22Rv1 (cell line): ENCODE measurements around the gene IFI35.

Source experiments
- ZFX ChIP-seq: fragments of 450-650 bp; IDR thresholded peaks from 2 replicates; pipeline ENCODE4 v1.6.1; 2017; ENCODE audit warnings: antibody characterized with exemption, borderline replicate concordance
- TF ChIP-seq, protein P1 (sequence below): fragments of 450-650 bp; IDR thresholded peaks from 2 replicates; pipeline ENCODE4 v1.5.1; 2017; ENCODE audit warnings: mild to moderate bottlenecking

GRCh38 chr17:43014020-43014648 lies 7.5 kb downstream of the IFI35 start:
- TF ChIP-seq, protein P1, sequence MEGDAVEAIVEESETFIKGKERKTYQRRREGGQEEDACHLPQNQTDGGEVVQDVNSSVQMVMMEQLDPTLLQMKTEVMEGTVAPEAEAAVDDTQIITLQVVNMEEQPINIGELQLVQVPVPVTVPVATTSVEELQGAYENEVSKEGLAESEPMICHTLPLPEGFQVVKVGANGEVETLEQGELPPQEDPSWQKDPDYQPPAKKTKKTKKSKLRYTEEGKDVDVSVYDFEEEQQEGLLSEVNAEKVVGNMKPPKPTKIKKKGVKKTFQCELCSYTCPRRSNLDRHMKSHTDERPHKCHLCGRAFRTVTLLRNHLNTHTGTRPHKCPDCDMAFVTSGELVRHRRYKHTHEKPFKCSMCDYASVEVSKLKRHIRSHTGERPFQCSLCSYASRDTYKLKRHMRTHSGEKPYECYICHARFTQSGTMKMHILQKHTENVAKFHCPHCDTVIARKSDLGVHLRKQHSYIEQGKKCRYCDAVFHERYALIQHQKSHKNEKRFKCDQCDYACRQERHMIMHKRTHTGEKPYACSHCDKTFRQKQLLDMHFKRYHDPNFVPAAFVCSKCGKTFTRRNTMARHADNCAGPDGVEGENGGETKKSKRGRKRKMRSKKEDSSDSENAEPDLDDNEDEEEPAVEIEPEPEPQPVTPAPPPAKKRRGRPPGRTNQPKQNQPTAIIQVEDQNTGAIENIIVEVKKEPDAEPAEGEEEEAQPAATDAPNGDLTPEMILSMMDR, result no peak
- TF ChIP-seq ZFX, result no peak
